Activated T-helper 2 cell treated with anti-CD3 and anti-CD28 coated beads, Interferon-gamma antibody, Interleukin-2, Interleukin-4, amounts not matched to agents 10 μg/mL and 5 μg/mL and 100 μg/mL, durations not matched to agents 14 hours and 24 hours and 36 hours (primary cell): ENCODE data around the gene FRG1. TPM values are rescaled to one million over a fixed set of nuclear protein-coding genes. Genes with fewer than 3 reads are reported as not detected.
"Not testable (repeated sequence)": the region's sequence is repeated elsewhere in the genome, so short reads cannot be mapped to it uniquely, and the experiment has no call there.

Experiments
- DNase-seq: peaks from one replicate; pipeline ENCODE4 v3.0.0; 2021; ENCODE audit warnings: low spot score
- H3K27ac Mint-ChIP-seq: one replicate; pipeline ENCODE4 v1.8.0; 2021; ENCODE audit warnings: mixed read lengths
- H3K27me3 Mint-ChIP-seq: one replicate; pipeline ENCODE4 v1.8.0; 2021; ENCODE audit warnings: low read depth, mixed read lengths
- H3K36me3 Mint-ChIP-seq: one replicate; pipeline ENCODE4 v1.8.0; 2021; ENCODE audit warnings: low read depth, mixed read lengths
- H3K4me1 Mint-ChIP-seq: one replicate; pipeline ENCODE4 v1.8.0; 2021; ENCODE audit warnings: low read depth, mixed read lengths
- H3K4me3 Mint-ChIP-seq: one replicate; pipeline ENCODE4 v1.8.0; 2021; ENCODE audit warnings: low read depth, mild to moderate bottlenecking, moderate library complexity, mixed read lengths
- H3K9me3 Mint-ChIP-seq: one replicate; pipeline ENCODE4 v1.8.0; 2021; ENCODE audit warnings: mixed read lengths
- intact Hi-C: fragments of 100-400 bp; cut with micrococcal nuclease; formaldehyde crosslinking; loops from one replicate; pipeline ENCODE4 v1.15.1; 2023
- total RNA-seq: library from RNA; stranded (reverse); gene quantifications from 2 replicates; pipeline ENCODE4 v1.2.3, GENCODE V29; 2022

FRG1 gene
- total RNA-seq, 1 donor from 2014 or later = 83.5 TPM

GRCh38 chr4:189948486-189948885, 7.8 kb downstream of the FRG1 start:
- DNase-seq, H3K9me3 Mint-ChIP-seq, intact Hi-C loops, H3K27me3 Mint-ChIP-seq, H3K4me3 Mint-ChIP-seq, H3K27ac Mint-ChIP-seq: not testable (repeated sequence)
- Mint-ChIP-seq H3K4me1 (peaks cover 26% of the 10 kb centered on the region), H3K36me3 (peaks cover 43% of the 10 kb centered on the region)

- H3K4me1 Mint-ChIP-seq, H3K27me3 Mint-ChIP-seq, intact Hi-C loops, H3K27ac Mint-ChIP-seq, H3K4me3 Mint-ChIP-seq, DNase-seq: not testable (repeated sequence)
- Mint-ChIP-seq H3K9me3 (peaks cover 22% of the 10 kb centered on the region), H3K36me3 (peaks cover 13% of the 10 kb centered on the region)
These were observed 28.6 kb downstream of the FRG1 start for GRCh38 chr4:189969291-189969690.

- peaks cover 6% of the 10 kb centered on the region for H3K9me3 Mint-ChIP-seq
- H3K27me3 Mint-ChIP-seq = peaks cover 4% of the 10 kb centered on the region
- H3K4me3 Mint-ChIP-seq = no peak overlapping the region
- H3K36me3 Mint-ChIP-seq = no peaks in the 10 kb centered on the region
- H3K27ac Mint-ChIP-seq = no peak overlapping the region
- intact Hi-C loops = no loop called here
- DNase-seq = no peak
- H3K4me1 Mint-ChIP-seq = no peaks in the 10 kb centered on the region
These were observed 33.0 kb downstream of the FRG1 start for GRCh38 chr4:189973646-189974045.

GRCh38 chr4:189974056-189974455, 33.4 kb downstream of the FRG1 start:
- Mint-ChIP-seq H3K36me3 (no peaks in the 10 kb centered on the region), H3K4me3 (no peak overlapping the region), H3K4me1 (no peaks in the 10 kb centered on the region), H3K27me3 (peaks cover 4% of the 10 kb centered on the region), H3K27ac (no peak overlapping the region), H3K9me3 (peaks cover 6% of the 10 kb centered on the region)
- no peak for DNase-seq
- intact Hi-C loops = no loop called here

GRCh38 chr4:189979196-189980047, 38.8 kb downstream of the FRG1 start:
- Mint-ChIP-seq H3K27me3 (peaks cover 2% of the 10 kb centered on the region), H3K4me1 (no peaks in the 10 kb centered on the region), H3K27ac (no peak overlapping the region), H3K4me3 (no peak overlapping the region), H3K9me3 (peaks cover 6% of the 10 kb centered on the region), H3K36me3 (no peaks in the 10 kb centered on the region)
- intact Hi-C loops = no loop called here
- DNase-seq = no peak

GRCh38 chr4:189980292-189980691, 39.6 kb downstream of the FRG1 start:
- H3K4me3 Mint-ChIP-seq, intact Hi-C loops, H3K36me3 Mint-ChIP-seq, H3K27ac Mint-ChIP-seq, DNase-seq, H3K27me3 Mint-ChIP-seq, H3K4me1 Mint-ChIP-seq, H3K9me3 Mint-ChIP-seq: not testable (repeated sequence)

GRCh38 chr4:189981970-189982369, 41.3 kb downstream of the FRG1 start:
- DNase-seq = no peak
- intact Hi-C loops = no loop called here
- no peaks in the 10 kb centered on the region for H3K27me3 Mint-ChIP-seq
- H3K36me3 Mint-ChIP-seq = no peaks in the 10 kb centered on the region
- H3K27ac Mint-ChIP-seq = no peak overlapping the region
- H3K9me3 Mint-ChIP-seq = peaks cover 6% of the 10 kb centered on the region
- H3K4me3 Mint-ChIP-seq = no peak overlapping the region
- H3K4me1 Mint-ChIP-seq = no peaks in the 10 kb centered on the region

- H3K27me3 Mint-ChIP-seq, H3K4me3 Mint-ChIP-seq, H3K9me3 Mint-ChIP-seq, intact Hi-C loops, H3K36me3 Mint-ChIP-seq, H3K4me1 Mint-ChIP-seq, H3K27ac Mint-ChIP-seq, DNase-seq: not testable (repeated sequence)
These were observed 43.3 kb downstream of the FRG1 start for GRCh38 chr4:189983916-189984526.

- H3K9me3 Mint-ChIP-seq, H3K4me3 Mint-ChIP-seq, DNase-seq, H3K4me1 Mint-ChIP-seq, intact Hi-C loops, H3K27me3 Mint-ChIP-seq, H3K27ac Mint-ChIP-seq, H3K36me3 Mint-ChIP-seq: not testable (repeated sequence)
These were observed 44.0 kb downstream of the FRG1 start for GRCh38 chr4:189984661-189985060.

- intact Hi-C loops, DNase-seq, H3K9me3 Mint-ChIP-seq, H3K27ac Mint-ChIP-seq, H3K27me3 Mint-ChIP-seq, H3K36me3 Mint-ChIP-seq, H3K4me1 Mint-ChIP-seq, H3K4me3 Mint-ChIP-seq: not testable (repeated sequence)
These were observed 45.1 kb downstream of the FRG1 start for GRCh38 chr4:189985651-189986243.

GRCh38 chr4:189988877-189989431, 48.3 kb downstream of the FRG1 start:
- no peaks in the 10 kb centered on the region for H3K27me3 Mint-ChIP-seq
- H3K27ac Mint-ChIP-seq = no peak overlapping the region
- no peaks in the 10 kb centered on the region for H3K36me3 Mint-ChIP-seq
- DNase-seq = no peak
- H3K4me1 Mint-ChIP-seq = no peaks in the 10 kb centered on the region
- no peaks in the 10 kb centered on the region for H3K9me3 Mint-ChIP-seq
- H3K4me3 Mint-ChIP-seq = no peak overlapping the region
- intact Hi-C loops = no loop called here

GRCh38 chr4:189989941-189990340, 49.3 kb downstream of the FRG1 start:
- intact Hi-C loops, H3K9me3 Mint-ChIP-seq, H3K4me1 Mint-ChIP-seq, H3K27ac Mint-ChIP-seq, H3K4me3 Mint-ChIP-seq, H3K27me3 Mint-ChIP-seq, H3K36me3 Mint-ChIP-seq, DNase-seq: not testable (repeated sequence)
